Stimulated activated CD8-positive, alpha-beta memory T cell treated with anti-CD3 and anti-CD28 coated beads, Interleukin-12 subunit alpha, Interleukin-12 subunit beta, amount 100 ng/mL, for 1 hour (primary cell): Measurements from ENCODE around the gene CHST1.

Experiments
- DNase-seq: peaks from one replicate; pipeline ENCODE4 v3.0.0-alpha.2; 2020; ENCODE audit warnings: low read depth

The CHST1 gene, protein sequence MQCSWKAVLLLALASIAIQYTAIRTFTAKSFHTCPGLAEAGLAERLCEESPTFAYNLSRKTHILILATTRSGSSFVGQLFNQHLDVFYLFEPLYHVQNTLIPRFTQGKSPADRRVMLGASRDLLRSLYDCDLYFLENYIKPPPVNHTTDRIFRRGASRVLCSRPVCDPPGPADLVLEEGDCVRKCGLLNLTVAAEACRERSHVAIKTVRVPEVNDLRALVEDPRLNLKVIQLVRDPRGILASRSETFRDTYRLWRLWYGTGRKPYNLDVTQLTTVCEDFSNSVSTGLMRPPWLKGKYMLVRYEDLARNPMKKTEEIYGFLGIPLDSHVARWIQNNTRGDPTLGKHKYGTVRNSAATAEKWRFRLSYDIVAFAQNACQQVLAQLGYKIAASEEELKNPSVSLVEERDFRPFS

DNA sequence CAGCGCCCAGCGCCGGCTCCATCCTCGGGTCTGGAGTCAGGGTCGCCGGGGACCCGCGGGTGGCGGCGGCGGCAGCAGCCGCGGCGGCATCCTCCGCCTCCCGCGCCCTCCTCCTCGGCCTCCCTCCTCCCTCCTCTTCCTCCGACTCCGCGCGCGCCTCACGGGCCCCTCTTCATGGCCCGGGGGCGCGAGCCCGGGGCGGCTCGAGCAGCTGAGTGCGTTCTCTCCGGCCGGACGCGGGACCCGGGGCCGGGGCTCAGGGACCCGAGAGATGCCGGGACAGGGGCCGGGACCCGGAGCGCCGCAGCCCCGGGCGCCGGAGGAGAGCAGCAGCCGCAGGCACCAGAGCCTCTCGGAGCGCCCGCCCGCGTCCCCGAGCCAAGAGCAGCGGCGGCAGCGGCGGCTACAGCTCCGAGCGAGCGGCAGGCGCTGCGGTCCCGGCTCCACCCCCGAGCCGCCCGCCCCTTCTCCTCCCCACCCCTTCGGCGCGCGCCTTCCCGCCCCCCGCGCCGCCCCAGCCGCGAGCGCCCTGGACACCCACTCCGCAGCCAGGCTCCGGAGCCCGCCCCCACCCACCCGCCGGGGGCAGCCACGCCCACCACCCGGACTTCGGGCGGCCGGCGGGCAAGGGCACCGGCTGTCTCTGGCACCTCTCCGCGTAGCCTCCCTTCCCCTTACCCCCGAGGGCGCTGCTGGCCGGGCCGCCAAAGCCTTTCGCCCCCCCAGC, at the start of gene CHST1:
TSS of gene CHST1 (minus strand) at position 417 of the 727 bp plus-strand sequence. CDS start 14,699 bp downstream, outside the sequence.
- no peak for DNase-seq

DNA sequence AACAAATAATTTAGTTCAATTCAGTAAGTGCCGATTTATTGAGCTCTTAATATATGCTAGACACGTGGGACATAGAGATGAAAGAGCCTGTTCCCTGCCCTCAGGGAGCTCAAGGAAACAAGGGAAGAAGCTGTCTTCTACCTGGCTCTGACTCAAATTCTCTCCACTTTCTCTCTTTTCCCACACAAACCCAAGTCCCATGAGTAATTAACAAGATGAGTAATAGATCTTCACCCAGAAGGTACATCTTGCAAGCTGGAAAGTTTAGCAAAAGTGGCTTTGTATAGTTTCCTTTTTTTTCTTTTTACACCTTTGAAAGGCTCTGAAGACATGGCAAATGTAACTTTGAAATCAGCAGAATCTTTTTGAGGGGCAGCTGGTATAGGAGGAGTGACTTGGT, 48.2 kb upstream of the CHST1 start:
- no peak for DNase-seq

DNA sequence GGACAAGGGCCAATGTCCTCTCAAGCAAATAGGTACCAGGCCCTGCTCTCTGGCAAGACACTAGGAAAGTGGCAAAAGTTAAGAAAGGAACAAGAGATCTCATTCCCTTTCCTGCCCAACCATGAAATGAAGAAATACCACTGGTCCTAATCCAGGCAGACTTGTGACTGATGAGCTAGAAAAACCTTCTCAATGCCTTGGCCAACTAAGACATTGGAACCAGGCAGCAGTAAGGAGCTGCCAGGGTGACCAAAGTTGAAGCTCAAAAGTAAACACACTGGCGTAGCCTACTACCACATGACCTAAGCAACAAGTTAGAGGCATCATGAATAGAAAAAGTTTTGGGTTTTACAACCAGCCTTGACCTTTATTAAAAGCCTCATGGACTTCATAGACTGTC, 45.1 kb upstream of the CHST1 start:
- DNase-seq: no peak

DNA sequence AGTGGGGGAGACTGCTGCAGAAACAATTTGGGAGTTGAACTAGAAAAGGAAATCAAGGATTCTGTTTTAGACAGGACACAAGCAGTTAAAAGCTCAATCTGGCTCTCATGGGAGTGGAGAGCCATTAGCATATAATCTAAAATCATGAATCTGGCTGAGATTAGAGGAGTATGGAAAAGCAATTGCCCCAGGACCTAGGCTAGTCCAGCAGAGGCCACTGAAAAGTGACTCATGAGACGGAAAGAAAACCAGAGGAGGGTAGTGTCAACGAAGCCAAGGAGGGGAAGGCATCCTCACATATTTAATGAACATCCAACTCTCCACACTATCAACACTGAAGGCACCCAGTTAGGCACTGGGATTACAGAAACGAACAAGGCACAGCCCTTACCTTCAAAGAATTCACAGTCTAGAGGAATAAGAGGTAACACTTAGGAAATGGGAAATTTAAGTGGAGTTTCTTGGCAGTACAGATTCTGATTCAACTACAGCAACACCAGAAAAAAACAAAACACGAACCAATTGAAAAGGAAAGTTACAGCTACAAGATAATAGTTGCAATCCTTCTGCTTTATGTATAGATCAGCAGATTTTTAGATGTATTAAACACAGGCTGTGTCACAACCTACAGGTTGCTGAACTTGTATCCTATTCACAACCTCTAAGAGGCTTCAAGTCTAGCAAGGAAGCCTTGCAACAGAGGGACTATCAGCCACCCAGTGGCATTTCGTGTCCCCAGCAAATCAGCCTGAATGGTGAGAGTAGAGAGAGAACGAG, 43.7 kb upstream of the CHST1 start:
- DNase-seq: no peak

DNA sequence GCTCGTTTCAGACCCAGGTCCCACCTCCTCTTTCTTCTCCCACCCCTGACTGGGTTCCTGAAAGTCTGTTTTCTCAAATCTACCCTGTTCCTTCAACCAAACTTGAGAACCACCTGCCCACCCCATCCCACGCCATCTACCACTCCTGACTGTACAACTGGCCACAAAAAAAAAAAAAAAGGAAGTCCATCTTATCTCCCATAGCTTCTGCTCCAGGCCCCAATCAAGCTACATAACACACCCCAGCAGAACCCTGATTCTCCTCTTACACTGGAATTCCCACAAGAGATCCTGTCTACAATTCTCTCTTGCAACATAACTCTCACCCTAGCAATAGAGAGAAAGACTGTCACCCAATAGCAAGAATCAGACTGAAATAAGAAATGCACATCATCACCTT, 39.2 kb upstream of the CHST1 start:
- DNase-seq: no peak

DNA sequence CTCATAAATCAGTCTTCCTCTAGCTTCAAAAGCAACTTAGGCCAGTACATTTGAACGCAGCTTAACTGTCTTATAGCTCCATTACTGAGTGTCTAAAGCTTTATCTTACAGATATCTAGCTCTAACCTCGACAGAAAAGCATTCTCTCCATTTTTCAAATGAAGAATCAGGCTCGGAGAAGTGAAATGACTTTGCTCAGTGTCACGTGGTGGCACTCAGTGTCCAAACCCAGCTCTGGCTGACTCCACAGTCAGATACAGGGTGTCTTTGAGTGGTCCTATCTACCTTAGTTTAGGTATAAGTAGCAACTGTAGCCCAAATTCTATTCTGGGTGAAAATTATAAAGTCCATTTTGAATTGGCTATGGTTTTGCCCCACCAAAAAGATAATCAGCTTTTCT, 38.7 kb upstream of the CHST1 start:
- no peak for DNase-seq

DNA sequence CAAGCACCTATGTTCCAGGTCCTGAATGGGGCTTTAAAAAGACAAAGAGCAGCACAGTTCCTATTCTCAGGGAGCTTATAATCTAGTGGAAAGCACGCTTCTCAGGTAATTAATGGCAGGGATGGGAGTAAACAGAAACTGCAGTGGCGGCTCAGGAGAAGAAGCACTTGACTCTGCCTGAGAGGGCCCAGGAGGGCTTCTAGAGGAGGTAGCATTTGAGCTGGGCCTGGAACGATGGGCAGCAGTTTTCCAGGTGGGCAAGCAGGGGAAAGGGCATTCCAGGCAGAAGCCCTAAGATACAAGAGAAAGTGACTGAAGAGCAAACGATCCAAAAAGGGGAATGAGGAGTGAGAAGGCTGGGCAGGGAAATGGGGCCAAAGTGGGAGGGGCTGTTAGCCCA, 37.1 kb upstream of the CHST1 start:
- no peak for DNase-seq

DNA sequence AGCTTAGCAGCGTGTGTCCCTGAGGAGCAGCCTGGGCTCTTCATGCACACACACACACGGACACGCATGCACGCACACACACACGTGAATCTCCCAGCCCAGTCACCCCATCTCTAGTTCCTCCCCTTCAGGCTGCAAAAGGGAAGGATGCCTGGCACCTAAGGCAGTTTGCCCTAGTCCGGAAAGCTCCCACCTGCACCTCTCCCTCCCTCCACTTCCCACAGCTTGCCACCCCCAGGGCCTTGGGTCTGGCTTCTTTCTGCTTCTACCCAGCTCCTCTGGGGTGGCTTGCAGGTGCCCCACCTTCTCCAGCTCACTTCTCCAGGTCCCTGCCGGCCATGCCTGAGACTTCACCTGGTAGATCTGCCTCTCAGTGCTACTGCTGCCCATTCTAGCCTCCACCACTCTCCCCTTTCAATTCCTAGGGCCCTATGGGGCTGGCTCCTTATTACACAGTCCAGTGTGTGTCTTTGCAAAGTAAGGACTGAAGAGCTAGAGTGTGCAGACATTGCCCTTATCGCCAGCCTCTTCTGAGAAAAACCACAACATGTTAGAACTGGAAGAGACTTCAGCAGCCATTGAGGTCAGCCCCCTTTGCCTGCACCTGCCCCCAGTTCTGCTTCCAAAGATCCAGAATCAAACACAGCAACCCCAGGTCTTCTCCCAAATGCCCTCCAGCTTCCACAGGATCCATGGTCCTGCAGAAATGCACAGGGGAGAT, 33.5 kb upstream of the CHST1 start:
- no peak for DNase-seq

DNA sequence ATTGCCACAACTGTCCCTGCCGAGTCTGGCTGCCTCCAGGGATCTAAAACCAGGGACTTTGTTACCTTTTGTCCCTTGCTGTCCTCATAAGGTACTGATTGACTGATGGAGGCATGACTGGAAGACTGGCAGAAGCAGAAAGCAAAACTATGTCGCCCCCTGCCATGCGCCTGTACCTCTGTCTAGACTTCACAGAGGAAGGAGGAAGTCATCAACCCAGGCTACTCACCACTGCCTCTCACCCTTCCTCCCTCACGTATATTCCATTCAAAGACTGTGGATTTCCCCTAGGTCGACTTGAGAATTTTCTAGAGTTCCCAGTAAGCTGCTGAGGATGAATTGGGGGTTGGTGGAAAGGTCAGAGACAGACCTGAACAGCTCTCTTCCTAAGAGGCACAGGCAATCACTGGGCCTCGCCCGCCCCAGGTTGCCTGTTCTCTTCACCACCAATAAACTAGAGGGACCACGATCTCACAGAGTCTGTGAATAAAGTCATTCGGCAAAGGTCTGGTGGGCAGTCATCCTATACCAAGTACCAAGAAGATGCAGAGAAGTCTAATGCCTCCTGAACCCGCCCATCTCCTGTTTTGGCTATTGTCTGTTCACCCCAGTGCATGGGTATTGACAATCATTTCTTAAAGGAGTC, 27.5 kb upstream of the CHST1 start:
- no peak for DNase-seq

DNA sequence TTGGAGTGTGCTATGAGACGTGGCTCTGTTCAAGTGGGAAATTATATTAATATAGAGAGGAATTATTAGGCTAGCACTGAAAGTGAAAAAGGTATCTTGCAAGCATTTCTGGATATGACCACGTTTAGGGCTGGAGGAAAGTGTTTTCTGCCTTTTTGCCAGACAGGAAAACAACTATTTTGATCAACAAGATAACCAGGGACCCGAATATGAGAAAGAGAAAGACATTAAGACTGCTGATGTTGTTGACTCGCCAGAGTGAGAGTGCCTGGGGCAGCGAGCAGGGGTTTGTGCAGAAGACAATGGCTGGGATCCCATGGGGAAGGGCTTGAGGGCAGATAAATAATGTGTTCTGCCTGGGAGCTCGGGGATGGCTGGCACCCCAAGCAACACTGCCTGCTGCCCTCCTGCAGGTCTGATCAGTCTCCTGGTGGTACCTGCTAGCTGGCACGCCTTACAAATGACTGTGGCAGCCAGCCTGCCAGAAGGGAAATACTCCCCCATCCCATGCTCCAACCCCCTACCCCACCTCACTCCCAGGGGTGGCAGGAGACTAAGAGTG, 23.1 kb upstream of the CHST1 start:
- no peak for DNase-seq

DNA sequence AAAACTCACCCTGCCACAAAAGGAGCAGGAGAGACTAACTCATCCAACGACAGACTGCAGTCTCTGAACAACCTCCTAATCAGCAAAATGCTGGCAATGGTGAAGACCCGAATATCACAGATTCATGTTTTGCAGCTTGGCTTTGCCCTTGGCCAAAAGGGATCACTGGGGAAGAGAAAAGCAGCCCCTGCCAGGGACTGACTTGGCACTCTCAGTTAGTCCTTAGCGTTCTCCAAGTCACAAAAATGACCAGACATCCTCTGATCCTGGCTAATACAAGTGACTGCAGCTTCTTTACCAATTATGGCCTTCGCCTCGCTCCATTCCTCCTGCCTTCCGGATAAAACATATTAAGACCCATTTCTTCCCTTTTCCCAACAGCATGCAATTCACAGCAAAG, 22.4 kb upstream of the CHST1 start:
- DNase-seq: no peak

DNA sequence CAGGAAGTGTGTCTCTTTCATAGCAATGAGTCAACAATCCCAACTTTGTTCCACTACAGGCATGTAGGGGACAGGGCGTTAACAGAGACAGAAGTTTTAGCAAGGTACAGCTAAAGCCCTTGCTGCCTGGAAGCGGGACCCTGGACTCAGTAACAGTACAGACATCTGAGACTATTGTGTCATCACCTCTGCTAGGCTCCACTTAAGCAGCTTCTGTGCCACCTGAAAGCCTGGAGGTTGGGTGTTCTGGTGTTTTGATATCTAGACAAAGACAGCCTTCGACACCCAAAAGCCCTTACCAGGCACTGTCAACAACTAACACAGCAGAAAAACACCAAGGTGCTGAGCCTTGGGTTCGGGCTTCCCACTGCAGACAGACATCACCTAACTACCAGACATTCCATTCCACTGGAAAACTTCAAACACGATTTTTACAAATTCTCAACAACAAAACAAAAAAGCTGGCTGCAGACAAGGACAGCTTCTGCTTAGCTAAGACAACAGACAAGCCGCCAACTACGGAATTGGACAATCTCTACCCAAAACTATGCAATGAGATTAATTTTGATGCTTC, 20.6 kb upstream of the CHST1 start:
- no peak for DNase-seq

DNA sequence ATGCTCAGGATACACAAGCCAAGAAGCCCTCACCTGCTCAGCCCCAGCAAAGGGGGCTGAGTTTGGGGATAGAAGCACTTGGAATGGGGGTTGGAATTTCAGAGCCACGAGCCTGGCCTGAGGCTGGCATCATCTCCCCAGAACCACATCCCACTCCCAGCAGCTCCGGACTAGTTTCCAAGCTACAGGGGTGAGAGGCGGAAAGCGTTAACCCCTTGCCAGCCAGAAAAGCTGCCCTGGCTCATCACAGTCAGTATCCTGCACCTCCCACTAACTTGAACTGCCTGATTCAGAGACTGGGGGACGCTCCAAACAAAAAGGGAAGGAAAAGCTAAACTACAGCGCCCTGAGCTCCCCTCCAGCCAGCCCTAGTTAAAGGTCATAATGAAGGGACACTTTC, 19.0 kb upstream of the CHST1 start:
- no peak for DNase-seq

DNA sequence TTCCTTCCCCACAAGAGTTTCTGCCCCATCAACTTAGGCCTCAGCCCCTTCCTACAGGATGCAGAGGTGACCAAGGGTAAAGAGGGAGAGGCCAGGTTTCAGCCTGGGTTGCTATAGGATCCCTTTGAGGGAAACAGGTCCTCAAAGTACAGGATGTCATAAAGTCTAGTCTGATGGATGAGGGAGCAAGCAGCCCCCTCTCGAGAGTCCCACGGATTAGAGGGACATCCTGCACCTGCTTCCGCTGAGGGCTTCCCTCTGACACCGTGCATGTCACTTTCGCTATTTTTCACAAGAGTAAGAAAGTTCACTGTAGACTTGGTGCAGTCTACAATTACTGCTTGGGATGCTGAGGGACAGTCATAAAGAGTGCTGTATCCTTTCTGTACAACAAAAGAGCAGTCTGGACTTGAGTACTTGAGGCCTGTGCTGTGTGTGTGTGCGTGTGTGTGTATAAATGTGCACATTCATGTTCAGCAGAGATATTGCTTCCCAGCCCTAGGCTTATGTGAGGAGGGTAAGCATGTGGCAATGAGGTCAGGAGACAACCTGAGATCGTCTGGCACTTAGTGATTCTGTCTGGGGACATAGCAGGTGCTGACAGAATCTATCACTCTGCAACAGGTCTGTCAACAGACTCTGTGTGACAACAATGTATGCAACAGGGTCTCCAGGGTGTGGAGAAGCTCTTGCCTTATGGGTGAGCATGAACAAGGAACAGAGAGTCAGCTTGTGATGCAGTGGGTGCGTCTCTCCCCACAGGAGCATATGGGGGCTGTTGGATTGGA, 18.0 kb upstream of the CHST1 start:
- no peak for DNase-seq

DNA sequence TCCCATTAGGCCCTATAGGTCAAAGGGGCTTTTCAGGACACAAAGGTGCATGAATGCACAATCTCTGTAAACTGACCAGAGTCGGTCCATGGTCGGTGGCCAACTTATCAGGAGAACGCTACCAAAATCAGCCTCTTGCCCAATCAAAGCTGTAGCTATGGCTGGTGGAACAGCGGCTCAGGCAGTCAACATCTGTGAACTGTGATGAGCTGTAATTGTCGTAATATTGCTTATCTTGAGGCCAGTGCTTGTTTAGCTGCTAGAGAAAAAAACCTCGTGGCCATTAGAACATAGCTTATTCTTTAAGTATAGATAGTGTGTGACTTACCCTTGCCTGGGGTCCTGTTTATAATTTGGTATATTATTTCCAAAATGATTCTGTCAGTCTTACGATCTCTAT, 14.4 kb upstream of the CHST1 start:
- no peak for DNase-seq

DNA sequence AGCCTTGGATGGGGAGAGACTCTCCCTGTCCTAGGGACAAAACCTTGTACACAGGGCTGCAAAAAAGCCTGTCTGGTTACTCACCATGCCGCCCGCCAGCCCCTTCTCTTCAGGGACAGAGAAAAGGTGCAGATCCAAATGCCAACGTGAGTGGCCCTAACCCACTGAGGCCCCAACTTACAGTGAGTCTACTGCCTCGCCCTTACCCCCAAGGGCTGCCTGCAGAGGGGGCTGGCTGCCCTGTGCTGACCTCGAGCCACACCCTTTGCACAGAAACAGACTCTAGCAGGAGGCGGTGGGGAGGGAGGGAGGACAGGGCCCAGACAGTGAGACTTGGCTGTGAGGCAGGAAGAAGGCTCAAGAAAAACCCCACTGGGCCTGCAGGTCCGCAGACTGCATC, 13.6 kb upstream of the CHST1 start:
- no peak for DNase-seq

DNA sequence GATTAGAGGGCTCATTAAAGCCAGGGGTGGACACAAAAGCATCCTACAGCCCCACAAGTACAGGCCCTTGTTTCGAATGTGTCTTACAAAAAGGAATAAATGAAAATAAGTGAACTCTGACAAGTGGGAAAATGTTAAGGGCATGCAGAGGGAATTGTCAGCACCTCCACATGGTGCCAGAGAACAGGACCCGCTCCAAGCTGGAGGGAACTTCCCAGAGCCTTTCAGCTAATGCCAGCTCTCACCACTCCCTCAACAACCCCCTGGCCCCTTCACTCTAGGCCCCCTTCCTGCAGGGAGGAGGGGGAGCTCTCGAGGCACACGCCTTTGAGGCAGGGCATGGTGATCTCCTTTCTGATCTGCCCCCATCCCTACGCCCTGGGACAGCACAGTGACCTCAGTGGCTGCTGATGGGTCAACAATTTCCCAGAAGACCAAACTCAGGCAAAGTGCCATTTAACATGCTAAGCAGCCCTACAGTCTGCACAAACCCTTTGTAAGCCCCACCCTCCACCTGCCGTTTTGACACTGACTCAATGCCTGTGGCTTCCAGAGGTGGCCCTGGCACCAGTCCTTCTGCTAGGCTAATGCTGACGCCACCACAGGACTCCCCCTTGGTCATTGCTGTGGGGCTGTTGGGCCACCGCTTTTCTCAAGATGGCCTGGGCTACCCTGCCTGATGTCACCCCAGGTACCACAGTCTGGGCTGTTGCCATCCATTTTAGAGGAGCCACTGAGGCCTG, 12.5 kb upstream of the CHST1 start:
- DNase-seq: no peak

DNA sequence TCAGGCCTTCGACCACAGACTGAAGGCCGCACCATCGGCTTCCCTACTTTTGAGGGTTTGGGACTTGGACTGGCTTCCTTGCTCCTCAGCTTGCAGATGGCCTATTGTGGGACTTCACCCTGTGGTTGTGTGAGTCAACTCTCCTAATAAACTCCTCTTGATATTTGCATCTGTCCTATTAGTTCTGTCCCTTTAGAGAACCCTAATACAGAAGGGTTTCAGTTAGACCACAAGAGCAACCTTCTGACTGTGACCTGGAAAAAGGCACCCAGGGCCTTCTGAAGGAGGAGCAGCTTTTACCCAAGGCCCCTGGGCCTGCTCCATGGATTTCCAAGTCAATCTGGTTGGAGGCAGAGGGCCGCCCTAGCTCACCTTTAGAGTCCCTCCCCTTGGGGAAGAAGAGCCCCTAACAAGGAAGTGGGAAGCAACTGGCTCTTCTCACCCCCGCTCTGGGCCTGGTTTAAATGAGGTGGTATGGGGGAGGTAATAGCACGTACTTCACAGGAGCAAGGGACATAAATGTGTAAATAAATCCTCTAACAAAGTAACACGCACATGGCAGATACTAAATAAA, 11.2 kb upstream of the CHST1 start:
- DNase-seq: no peak

DNA sequence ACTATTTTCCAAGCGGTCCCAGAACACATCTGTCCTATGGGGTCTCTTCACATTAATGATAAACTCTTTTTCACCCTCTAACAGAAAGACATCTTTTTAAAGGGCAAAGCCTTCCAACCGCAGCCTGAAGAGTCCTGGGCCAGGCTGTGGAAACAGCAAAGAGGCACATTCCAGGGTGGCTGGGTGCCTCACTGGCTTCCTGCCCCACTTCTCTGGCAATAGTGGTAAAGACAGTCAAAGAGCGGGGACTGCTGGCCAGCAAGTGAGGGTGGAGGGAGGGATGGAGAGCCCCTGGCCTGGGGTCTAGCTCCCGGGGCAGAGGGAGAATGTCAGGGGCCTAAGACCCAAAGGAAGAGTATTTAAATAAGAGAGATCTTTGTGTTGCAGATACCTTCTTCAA, 10.2 kb upstream of the CHST1 start:
- DNase-seq: no peak
